HG02884 (cell line): ENCODE results near the gene OSBPL5.

Experiments used
- ATAC-seq: cut with Tn5 transposase; IDR thresholded peaks from one replicate; pipeline ENCODE4 v1.9.1; 2021; ENCODE audit warnings: mild to moderate bottlenecking, moderate library complexity; ENCODE audit not compliant: unreplicated experiment

The OSBPL5 gene

DNA sequence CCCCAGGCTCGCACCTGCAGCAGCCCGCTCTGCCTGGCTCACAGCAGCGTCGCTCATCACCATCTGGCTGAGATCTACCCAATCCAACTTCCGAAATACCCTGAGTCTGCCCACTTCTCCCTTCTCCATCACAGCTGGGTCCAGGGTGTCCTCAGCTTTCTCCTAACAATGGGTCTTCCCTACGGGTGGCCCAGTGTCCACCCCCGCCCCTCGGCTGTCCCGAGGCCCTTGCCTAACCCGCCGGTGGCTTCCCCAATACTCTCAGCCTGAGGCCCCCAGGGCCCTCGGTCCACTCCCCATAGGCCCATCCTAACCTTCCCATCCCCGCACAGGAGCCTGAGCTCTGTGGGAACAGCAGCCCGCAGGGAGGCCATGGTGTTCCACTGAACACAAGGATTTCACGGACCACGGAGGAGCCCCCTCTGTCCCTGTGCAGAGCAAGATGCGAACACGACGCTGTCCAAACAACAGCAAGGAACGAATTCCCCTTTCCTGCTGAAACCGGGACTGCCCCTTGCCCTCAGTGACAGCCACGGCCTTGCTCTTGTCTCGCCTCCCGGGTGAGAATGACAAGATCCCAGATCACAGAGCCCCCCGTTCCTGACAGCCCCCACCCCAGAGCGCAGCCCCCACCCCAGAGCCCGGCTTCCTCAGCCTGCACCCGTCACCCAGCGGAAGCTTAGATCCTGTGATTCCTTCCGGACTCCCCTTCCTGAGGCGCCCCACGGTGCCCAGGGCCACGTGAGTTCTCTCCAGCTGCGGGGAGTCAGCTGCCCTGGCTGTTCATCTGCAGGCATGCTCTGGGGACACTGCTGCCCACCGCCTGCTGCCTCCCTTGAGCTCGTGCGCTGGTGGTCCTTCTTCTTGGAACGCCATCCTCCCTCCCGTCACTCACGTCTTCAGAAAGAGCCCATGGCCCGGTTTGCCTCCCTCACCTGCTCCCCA, 59.0 kb downstream of the OSBPL5 start:
- no peak for ATAC-seq

GRCh38 chr11:3104961-3105790, 59.9 kb downstream of the OSBPL5 start:
- ATAC-seq, result no peak

- ATAC-seq, result no peak
These were observed 60.9 kb downstream of the OSBPL5 start for GRCh38 chr11:3104051-3104714.

DNA sequence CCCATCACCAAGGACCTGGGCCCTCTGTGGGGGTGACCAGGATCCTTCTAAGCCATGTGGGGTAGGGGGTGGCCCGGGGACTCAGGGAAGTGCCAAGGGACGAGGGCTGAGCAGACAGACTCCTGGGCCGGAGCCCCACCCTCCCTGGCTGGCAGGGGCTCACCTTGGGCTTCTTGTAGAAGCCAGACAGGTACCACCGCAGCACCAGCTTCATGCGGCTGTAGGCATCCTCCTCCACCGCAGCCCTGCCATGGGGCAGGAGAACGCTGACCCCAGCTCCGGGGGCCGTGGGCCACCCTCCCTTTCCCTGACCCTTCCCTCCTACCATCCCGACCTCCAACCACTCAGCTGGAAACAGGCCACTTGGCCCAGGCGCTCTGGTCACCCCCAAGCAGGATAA, 62.0 kb downstream of the OSBPL5 start:
- ATAC-seq, result no peak

DNA sequence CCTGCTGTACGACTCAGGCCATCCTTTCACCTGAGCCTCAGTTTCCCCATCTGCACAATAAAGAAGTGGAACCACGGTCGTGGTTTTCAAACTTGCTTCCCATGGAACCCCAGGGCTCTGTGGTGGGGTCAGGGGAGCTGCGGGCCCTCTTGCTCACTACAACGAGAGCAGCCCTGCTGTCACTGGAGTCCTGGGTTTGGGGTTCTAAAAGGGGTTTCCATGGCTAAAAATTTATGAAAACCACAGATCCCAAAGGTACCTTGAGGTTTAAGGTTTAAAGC, 62.5 kb downstream of the OSBPL5 start:
- no peak for ATAC-seq

GRCh38 chr11:3101921-3102640, 63.0 kb downstream of the OSBPL5 start:
- ATAC-seq, result no peak

DNA sequence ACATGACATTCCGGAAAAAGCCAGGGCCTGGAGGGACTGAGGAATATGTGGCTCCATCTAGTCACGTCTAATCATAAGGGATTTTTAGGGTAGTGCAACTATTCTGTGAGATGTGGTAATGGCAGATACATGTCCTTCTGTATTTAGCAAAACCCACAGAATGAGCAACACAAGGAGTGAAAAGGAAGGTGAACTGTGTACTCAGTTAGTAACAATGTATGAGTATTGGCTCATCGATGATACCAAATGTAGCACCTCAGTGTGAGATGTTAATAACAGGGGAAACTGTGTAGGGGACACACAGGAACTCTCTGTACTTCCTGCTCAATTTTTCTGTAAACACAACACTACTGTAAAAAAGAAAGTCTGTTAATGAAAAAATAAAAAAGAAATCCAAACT, 65.9 kb downstream of the OSBPL5 start:
- no peak for ATAC-seq

GRCh38 chr11:3096909-3097530, 68.1 kb downstream of the OSBPL5 start:
- ATAC-seq, result no peak

DNA sequence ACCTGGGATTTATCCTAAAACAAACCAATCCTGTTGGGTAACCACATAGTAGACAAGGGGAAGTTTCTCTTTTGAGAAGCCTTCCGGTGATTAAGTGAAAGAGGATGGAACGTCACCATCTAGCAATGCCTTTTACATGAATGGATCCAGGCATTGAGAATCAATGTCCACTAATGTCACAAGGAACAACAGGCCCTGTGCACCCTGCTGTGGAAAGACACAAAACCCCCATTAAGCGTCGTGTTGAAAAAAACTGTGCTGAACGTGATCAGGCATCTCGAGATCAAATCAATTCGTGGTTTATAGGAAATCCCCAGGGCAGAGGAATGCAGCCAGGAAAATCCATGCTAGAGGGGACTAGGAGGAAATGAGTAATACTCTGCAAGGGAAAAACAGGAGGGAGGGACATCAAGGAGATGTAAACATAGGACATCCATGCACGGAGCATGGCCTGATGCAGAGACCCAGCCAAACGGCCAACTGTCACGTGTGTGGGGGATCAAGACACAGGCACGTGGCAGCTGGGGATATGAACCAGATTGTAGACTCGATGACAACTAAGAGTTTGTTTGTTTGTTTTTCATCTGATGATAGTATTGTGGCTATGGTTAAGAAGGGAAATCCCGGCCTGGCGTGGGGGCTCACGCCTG, 69.3 kb downstream of the OSBPL5 start:
- no peak for ATAC-seq

GRCh38 chr11:3094223-3094824, 70.8 kb downstream of the OSBPL5 start:
- ATAC-seq, result no peak

GRCh38 chr11:3093281-3094191, 71.6 kb downstream of the OSBPL5 start:
- no peak for ATAC-seq

GRCh38 chr11:3092603-3093141, 72.4 kb downstream of the OSBPL5 start:
- ATAC-seq, result no peak

DNA sequence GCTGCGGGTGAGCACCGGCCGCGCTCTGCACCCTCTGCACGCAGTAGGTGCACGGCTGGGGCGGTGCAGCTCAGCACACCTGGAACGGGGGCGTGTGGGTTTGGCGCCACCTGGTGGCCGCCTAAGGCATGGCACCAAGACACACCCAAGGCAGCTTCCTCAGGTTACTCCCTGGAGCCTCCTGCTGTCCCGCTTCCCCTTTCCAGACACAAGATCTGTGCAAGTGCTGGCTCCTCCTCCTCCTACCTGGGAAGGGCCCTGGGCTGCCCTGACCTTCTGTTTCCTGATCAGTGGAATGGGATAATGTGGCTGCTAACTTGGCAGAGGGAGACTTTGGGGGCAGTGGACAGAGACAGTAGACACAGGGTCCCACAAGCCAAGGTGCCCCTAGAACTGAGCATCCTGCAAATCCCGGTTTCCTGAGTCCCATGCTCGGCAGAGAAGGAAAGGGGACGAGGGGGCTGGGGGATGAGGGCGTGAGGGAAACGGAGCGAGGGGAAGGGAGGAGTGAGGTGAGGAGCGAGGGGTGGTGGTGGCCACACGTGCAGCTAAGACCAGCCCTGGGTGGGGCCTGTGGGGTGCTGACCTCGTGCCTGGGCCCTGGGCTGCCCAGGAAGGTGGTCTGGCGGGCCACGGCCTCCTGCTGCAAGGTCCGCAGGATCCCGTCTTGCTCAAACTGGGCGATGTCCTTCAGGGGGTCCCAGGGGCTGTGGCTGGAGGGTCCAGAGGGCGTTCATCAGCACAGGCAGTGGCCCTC, 73.1 kb downstream of the OSBPL5 start:
- no peak for ATAC-seq

- ATAC-seq, result no peak
These were observed 73.8 kb downstream of the OSBPL5 start for GRCh38 chr11:3091081-3091845.

DNA sequence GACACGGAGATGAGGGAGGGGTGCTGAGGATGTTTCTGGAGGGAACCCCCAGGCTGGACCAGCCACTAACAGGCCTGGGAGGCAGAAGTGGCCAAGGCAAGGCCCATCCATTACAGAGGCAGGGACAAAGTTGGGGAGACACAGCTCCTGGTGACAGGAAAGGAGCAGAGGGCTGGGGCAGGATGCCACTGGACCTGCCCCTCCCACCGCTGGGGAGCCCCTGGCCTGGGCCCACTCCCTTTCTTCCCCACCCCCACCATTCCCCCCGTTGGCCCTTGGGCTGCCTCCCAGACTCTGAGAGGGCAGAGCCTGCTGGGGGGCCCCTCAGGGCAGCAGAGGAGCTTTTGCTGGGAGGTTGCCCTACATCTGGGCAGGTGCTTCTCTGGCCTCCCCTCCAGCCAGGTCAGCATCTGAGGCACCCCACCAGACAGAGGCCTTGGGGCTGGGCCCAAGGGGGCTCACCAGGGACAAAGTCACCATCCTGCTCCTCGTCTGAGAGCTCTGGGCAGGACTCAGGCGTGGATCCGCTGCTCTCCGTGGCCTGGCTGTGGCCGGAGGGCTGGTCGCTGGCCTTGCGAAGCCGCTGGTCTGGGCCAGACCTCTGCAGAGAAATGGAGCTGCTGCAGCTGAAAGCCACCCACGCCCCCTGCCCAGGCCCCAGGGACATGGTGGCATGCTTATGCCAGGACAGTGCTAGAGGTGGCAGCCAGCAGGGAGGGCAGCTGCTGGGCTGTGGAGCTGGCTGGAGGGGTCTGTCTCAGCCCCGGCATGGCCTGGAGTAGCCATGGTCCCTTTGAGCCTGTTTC, 74.8 kb downstream of the OSBPL5 start:
- no peak for ATAC-seq
